Brain microvascular endothelial cell (primary cell): Measurements from ENCODE around the gene IPO8.
A peak's percentile ranks its signal among the peaks of the same experiment; 100 is the strongest.
"Not testable (repeated sequence)": the region's sequence is repeated elsewhere in the genome, so short reads cannot be mapped to it uniquely, and the experiment has no call there.

Experiments used
- DNase-seq: peaks from one replicate; pipeline ENCODE4 v3.0.0-alpha.2; 2020
- H3K27ac ChIP-seq: fragments of 250-450 bp; sonication (Bioruptor Pico); 2 replicates; pipeline ENCODE4 v1.5.1; 2020; ENCODE audit warnings: mild to moderate bottlenecking, moderate library complexity
- H3K27me3 ChIP-seq: fragments of 250-450 bp; sonication (Bioruptor Pico); replicated peaks from 2 replicates; pipeline ENCODE4 v1.5.1; 2020; ENCODE audit warnings: mild to moderate bottlenecking
- H3K36me3 ChIP-seq: fragments of 250-450 bp; sonication (Bioruptor Pico); replicated peaks from 2 replicates; pipeline ENCODE4 v1.5.1; 2020; ENCODE audit warnings: mild to moderate bottlenecking
- H3K4me3 ChIP-seq: 2 replicates; pipeline ENCODE4 v1.5.1; 2011; ENCODE audit warnings: low read depth, mild to moderate bottlenecking, control low read depth, low read length, moderate library complexity
- in situ Hi-C: cut with HindIII; loops from 2 replicates; pipeline ENCODE4 v1.10.0; 2017; ENCODE audit warnings: low sequenced_read_pairs, low pct_ligation_motif_present
- TF ChIP-seq, protein P1 (sequence below): IDR thresholded peaks from 2 replicates; pipeline ENCODE4 v1.5.1; 2011; ENCODE audit warnings: low read depth, mild to moderate bottlenecking, moderate library complexity, low read length, control low read depth, inconsistent platforms; ENCODE audit errors: missing control alignments

IPO8 gene

GRCh38 chr12:30610718-30611117 lies 85.0 kb downstream of the IPO8 start:
- H3K4me3 ChIP-seq, result no peak overlapping the region
- TF ChIP-seq, protein P1, sequence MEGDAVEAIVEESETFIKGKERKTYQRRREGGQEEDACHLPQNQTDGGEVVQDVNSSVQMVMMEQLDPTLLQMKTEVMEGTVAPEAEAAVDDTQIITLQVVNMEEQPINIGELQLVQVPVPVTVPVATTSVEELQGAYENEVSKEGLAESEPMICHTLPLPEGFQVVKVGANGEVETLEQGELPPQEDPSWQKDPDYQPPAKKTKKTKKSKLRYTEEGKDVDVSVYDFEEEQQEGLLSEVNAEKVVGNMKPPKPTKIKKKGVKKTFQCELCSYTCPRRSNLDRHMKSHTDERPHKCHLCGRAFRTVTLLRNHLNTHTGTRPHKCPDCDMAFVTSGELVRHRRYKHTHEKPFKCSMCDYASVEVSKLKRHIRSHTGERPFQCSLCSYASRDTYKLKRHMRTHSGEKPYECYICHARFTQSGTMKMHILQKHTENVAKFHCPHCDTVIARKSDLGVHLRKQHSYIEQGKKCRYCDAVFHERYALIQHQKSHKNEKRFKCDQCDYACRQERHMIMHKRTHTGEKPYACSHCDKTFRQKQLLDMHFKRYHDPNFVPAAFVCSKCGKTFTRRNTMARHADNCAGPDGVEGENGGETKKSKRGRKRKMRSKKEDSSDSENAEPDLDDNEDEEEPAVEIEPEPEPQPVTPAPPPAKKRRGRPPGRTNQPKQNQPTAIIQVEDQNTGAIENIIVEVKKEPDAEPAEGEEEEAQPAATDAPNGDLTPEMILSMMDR, result no peak
- no peak overlapping the region for H3K27ac ChIP-seq
- no peak for DNase-seq
- no peaks in the 10 kb centered on the region for H3K36me3 ChIP-seq
- H3K27me3 ChIP-seq, result no peaks in the 10 kb centered on the region
- in situ Hi-C loops, result no loop called here

DNA sequence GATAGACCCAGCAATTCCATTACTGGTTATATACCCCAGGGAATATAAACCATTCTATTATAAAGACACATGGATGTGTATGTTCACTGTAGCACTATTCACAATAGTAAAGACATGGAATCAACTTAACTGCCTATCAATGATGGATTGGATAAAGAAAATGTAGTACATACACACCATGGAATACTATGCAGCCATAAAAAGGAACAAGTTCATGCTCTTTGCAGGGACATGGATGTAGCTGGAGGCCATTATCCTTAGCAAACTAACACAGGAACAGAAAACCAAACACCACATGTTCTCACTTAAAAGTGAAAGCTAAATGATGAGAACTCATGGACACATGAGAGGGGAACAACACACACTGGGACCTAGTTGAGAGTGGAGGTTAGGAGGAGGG lies 85.8 kb downstream of the IPO8 start:
- H3K4me3 ChIP-seq, H3K27me3 ChIP-seq, H3K36me3 ChIP-seq, in situ Hi-C loops, DNase-seq, H3K27ac ChIP-seq: not testable (repeated sequence)

- in situ Hi-C loops, H3K36me3 ChIP-seq, H3K27me3 ChIP-seq, H3K4me3 ChIP-seq: not testable (repeated sequence)
- peak; percentile 47 for DNase-seq
- peak overlapping the region; percentile 15 for H3K27ac ChIP-seq
Measured at GRCh38 chr12:30604302-30604701, 91.4 kb downstream of the IPO8 start.

GRCh38 chr12:30603129-30603528 lies 92.5 kb downstream of the IPO8 start:
- in situ Hi-C loops, result no loop called here
- no peak overlapping the region for H3K4me3 ChIP-seq
- H3K27ac ChIP-seq, result no peak overlapping the region
- no peaks in the 10 kb centered on the region for H3K36me3 ChIP-seq
- DNase-seq, result no peak
- H3K27me3 ChIP-seq, result no peaks in the 10 kb centered on the region
- TF ChIP-seq, protein P1, result no peak

DNA sequence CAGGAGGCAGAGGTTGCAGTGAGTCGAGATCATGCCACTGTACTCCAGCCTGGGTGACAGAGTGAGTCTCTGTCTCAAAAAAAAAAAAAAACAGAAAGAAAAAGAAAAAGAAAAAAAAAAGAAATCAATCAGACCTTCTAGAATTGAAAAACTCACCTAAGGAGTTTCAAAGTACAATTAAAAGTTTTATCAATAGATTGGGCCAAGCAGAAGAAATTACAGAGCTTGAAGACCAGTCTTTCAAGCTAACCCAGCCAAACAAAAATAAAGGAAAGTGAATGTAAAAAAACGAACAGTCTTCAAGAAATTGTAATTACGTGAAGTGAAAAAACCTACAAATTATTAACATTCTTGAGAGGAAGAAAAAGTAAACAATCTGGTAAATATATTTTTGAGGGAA lies 93.0 kb downstream of the IPO8 start:
- no peak for DNase-seq
- no peak overlapping the region for H3K4me3 ChIP-seq
- no peaks in the 10 kb centered on the region for H3K27me3 ChIP-seq
- no peak overlapping the region for H3K27ac ChIP-seq
- TF ChIP-seq, protein P1, result no peak
- H3K36me3 ChIP-seq, result no peaks in the 10 kb centered on the region
- in situ Hi-C loops, result no loop called here

DNA sequence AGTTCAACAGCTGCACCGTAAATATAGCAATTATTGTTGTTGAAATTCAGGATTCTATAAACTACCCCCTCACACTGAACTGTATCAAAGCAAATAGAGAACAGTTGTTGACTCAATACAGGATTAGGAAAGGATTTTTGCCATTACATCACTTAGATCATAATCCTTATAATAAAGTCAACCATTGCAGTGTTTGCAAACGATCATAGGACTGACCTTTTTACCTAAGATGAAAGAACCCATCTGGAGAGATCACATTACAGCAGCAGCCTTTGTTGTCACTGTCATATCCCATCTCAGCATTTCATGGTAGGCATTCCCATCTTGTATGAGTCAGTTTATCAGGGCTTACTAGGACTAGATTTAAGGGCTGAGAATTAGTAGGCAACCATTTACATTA lies 96.1 kb downstream of the IPO8 start:
- no peaks in the 10 kb centered on the region for H3K27me3 ChIP-seq
- DNase-seq, result peak; percentile 29
- no peak overlapping the region for H3K4me3 ChIP-seq
- in situ Hi-C loops, result no loop called here
- TF ChIP-seq, protein P1, result no peak
- H3K27ac ChIP-seq, result no peak overlapping the region
- no peaks in the 10 kb centered on the region for H3K36me3 ChIP-seq

GRCh38 chr12:30598889-30599288 lies 96.8 kb downstream of the IPO8 start:
- no peaks in the 10 kb centered on the region for H3K27me3 ChIP-seq
- H3K36me3 ChIP-seq, result no peaks in the 10 kb centered on the region
- no peak overlapping the region for H3K27ac ChIP-seq
- TF ChIP-seq, protein P1, result no peak
- no peak for DNase-seq
- in situ Hi-C loops, result no loop called here
- no peak overlapping the region for H3K4me3 ChIP-seq
